ENCODE data around the gene SLC38A7. TPM values are rescaled to one million over a fixed set of nuclear protein-coding genes. Genes with fewer than 3 reads are reported as not detected.

The SLC38A7 gene
- total RNA-seq, 1 donor from 2014 or later, result 12.0 TPM

GRCh38 chr16:58727028-58727781 is 42.6 kb upstream of the SLC38A7 start:
- no peak for TF ChIP-seq CTCF (conservative IDR thresholded peaks at IDR 0.05; ENCODE audit: low read depth, low read length)
- DNase-seq (ENCODE audit: low read depth), result peak; percentile 12
- no peak overlapping the region for H3K4me3 ChIP-seq (ENCODE audit: low read depth, low read length)

DNA sequence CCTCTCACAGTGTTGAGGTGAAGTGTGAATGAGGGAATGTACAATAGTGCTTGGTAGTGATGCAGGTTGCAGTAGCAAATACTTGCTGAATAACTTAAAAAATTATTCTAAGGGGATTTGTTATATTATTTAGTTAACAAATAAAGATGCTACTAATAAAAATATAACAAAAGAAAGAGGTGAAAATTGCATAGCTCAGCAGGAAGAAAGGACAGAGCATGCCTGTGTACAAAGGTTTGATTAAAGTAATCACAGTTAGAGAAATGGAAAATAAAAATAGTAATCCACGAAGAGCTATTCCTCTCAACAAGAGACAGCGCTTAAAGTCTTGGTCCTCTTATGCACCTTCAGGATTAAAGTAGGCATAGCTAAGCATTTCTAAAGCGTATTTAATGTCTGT is 38.5 kb upstream of the SLC38A7 start:
- DNase-seq (ENCODE audit: low read depth), result no peak
- TF ChIP-seq CTCF (conservative IDR thresholded peaks at IDR 0.05; ENCODE audit: low read depth, low read length), result no peak

GRCh38 chr16:58717994-58718393 is 33.4 kb upstream of the SLC38A7 start:
- H3K4me3 ChIP-seq (ENCODE audit: low read depth, low read length), result no peak overlapping the region
- DNase-seq (ENCODE audit: low read depth), result no peak
- no peak for TF ChIP-seq CTCF (conservative IDR thresholded peaks at IDR 0.05; ENCODE audit: low read depth, low read length)

More for the DNA sequence above, 38.5 kb upstream of the SLC38A7 start:
- H3K4me3 ChIP-seq (ENCODE audit: low read depth, low read length), result no peak overlapping the region

DNA sequence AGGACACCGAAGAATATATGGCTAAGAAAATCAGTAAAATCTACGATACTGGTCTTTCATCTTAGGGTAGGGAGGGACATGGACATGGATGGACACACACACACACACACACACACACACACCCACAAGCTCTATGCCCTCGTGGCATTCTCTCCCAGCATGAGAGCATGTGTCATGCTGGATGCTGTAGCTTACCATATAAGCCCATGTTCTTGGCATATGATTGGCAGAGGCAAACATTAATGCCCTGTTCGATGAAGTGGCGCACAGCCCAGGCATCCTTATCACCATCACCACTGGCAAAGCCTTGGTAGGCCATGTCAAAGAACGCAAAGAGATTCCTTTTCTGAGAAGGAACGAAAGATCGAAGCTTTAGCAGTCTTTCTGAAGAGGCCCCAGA is 31.9 kb upstream of the SLC38A7 start:
- no peak overlapping the region for H3K4me3 ChIP-seq (ENCODE audit: low read depth, low read length)
- TF ChIP-seq CTCF (conservative IDR thresholded peaks at IDR 0.05; ENCODE audit: low read depth, low read length), result no peak
- DNase-seq (ENCODE audit: low read depth), result no peak

DNA sequence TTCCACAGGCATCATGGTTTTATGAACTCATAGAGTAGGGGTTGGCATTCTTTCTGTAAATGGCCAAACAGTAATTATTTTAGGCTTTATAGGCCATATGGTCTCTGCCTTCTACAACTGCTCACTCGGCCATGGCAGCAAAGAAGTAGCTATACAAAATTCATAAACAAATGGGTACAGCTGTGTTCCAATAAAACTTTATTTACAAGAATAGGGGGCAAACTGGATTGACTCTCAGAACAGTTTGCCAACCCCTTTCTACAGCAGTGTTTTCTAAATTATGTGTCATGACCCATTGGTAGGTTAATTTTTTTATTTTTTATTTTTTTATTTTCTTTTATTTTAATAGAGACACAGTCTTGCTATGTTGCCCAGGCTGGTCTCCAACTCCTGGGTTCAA is 29.2 kb upstream of the SLC38A7 start:
- TF ChIP-seq CTCF (conservative IDR thresholded peaks at IDR 0.05; ENCODE audit: low read depth, low read length), result no peak
- no peak for DNase-seq (ENCODE audit: low read depth)

GRCh38 chr16:58709333-58709732 is 24.8 kb upstream of the SLC38A7 start:
- TF ChIP-seq CTCF (conservative IDR thresholded peaks at IDR 0.05; ENCODE audit: low read depth, low read length), result no peak
- DNase-seq (ENCODE audit: low read depth), result peak; percentile 87
- no peak overlapping the region for H3K4me3 ChIP-seq (ENCODE audit: low read depth, low read length)

More for the DNA sequence above, 29.2 kb upstream of the SLC38A7 start:
- H3K4me3 ChIP-seq (ENCODE audit: low read depth, low read length), result no peak overlapping the region

GRCh38 chr16:58699151-58699550 is 14.6 kb upstream of the SLC38A7 start:
- TF ChIP-seq CTCF (conservative IDR thresholded peaks at IDR 0.05; ENCODE audit: low read depth, low read length), result no peak
- no peak overlapping the region for H3K4me3 ChIP-seq (ENCODE audit: low read depth, low read length)
- no peak for DNase-seq (ENCODE audit: low read depth)

All from epithelial cell of proximal tubule (primary cell).